GM12878 (cell line): ENCODE data around the gene UFC1. TPM values are rescaled to one million over a fixed set of nuclear protein-coding genes. Genes with fewer than 3 reads are reported as not detected.

Experiments used
- CBX5 ChIP-seq: sonication (generic); IDR thresholded peaks from 2 replicates; pipeline ENCODE4 v1.6.1; 2016; ENCODE audit warnings: low read depth, moderate library complexity, mild to moderate bottlenecking, inconsistent platforms
- CHD1 ChIP-seq: IDR thresholded peaks from 2 replicates; pipeline ENCODE4 v1.6.1; 2012; ENCODE audit warnings: low read depth, low read length, improper control_type of control experiment
- CHD2 ChIP-seq: IDR thresholded peaks from 2 replicates; pipeline ENCODE4 v1.6.1; 2011; ENCODE audit warnings: low read depth, low read length, improper control_type of control experiment, borderline replicate concordance
- CREB1 ChIP-seq: IDR thresholded peaks from 2 replicates; pipeline ENCODE4 v1.6.1; 2012; ENCODE audit warnings: low read depth, mild to moderate bottlenecking, inconsistent platforms
- DPF2 ChIP-seq: fragments of 450-650 bp; IDR thresholded peaks from 2 replicates; pipeline ENCODE4 v1.6.1; 2017; ENCODE audit warnings: mild to moderate bottlenecking
- ESRRA ChIP-seq: IDR thresholded peaks from 2 replicates; pipeline ENCODE4 v1.6.1; 2012; ENCODE audit warnings: mild to moderate bottlenecking, low read length, improper control_type of control experiment
- ETV6 ChIP-seq, 2 experiments: fragments of 450-650 bp in 1 of 2; IDR thresholded peaks in 1 of 2; conservative IDR thresholded peaks in 1 of 2; 2 replicates each; pipeline ENCODE4 v1.6.1; 2014; ENCODE audit warnings: antibody characterized with exemption in 1 of 2, borderline replicate concordance in 1 of 2, low read depth in 1 of 2, mild to moderate bottlenecking in 1 of 2, moderate library complexity in 1 of 2
- FOS ChIP-seq: IDR thresholded peaks from 3 replicates; pipeline ENCODE4 v1.6.1; 2011; ENCODE audit warnings: borderline replicate concordance; ENCODE audit not compliant: insufficient read length; ENCODE audit errors: extremely low read depth
- HCFC1 ChIP-seq: fragments of 150-350 bp; IDR thresholded peaks from 2 replicates; pipeline ENCODE4 v1.6.1; 2014; ENCODE audit warnings: low read length
- HDAC6 ChIP-seq: fragments of 200-600 bp; sonication (generic); IDR thresholded peaks from one replicate; pipeline ENCODE4 v1.8.0; 2017; ENCODE audit warnings: antibody characterized with exemption; ENCODE audit not compliant: unreplicated experiment
- MEF2A ChIP-seq: IDR thresholded peaks from 2 replicates; pipeline ENCODE4 v1.6.1; 2011; ENCODE audit warnings: low read depth, mild to moderate bottlenecking, low read length, moderate library complexity; ENCODE audit not compliant: insufficient read depth
- NBN ChIP-seq: fragments of 450-650 bp; IDR thresholded peaks from 2 replicates; pipeline ENCODE4 v1.6.1; 2016
- NFYB ChIP-seq: IDR thresholded peaks from 2 replicates; pipeline ENCODE4 v1.6.1; 2011; ENCODE audit warnings: low read depth, mild to moderate bottlenecking, low read length, improper control_type of control experiment, moderate library complexity; ENCODE audit not compliant: insufficient read depth
- NR2C2 ChIP-seq: IDR thresholded peaks from 2 replicates; pipeline ENCODE4 v1.6.1; 2011; ENCODE audit warnings: borderline replicate concordance, low read depth; ENCODE audit not compliant: control insufficient read depth, insufficient read length
- NRF1 ChIP-seq: conservative IDR thresholded peaks from 2 replicates; pipeline ENCODE4 v1.6.1; 2011; ENCODE audit warnings: mild to moderate bottlenecking, low read depth, low read length, improper control_type of control experiment
- RAD21 ChIP-seq: IDR thresholded peaks from 2 replicates; pipeline ENCODE4 v1.6.1; 2011; ENCODE audit warnings: mild to moderate bottlenecking, low read depth, low read length, moderate library complexity; ENCODE audit not compliant: insufficient read depth
- RUNX3 ChIP-seq: IDR thresholded peaks from 2 replicates; pipeline ENCODE4 v1.6.1; 2012; ENCODE audit warnings: low read length, inconsistent platforms
- SMAD5 ChIP-seq: IDR thresholded peaks from 2 replicates; pipeline ENCODE4 v1.6.1; 2016; ENCODE audit warnings: antibody characterized with exemption, low read depth
- SMC3 ChIP-seq: IDR thresholded peaks from 2 replicates; pipeline ENCODE4 v1.6.1; 2011; ENCODE audit warnings: low read length, improper control_type of control experiment, borderline replicate concordance
- STAT3 ChIP-seq: IDR thresholded peaks from 2 replicates; pipeline ENCODE4 v1.6.1; 2011; ENCODE audit warnings: low read depth, low read length, improper control_type of control experiment
- SUZ12 ChIP-seq: fragments of 200-600 bp; sonication (generic); IDR thresholded peaks from one replicate; pipeline ENCODE4 v1.6.1; 2018; ENCODE audit warnings: antibody characterized with exemption, mild to moderate bottlenecking; ENCODE audit not compliant: unreplicated experiment
- ZBTB4 ChIP-seq: fragments of 450-650 bp; formaldehyde crosslinking; IDR thresholded peaks from 2 replicates; pipeline ENCODE4 v1.4.0; 2022; ENCODE audit warnings: mild to moderate bottlenecking, moderate library complexity
- ZNF622 ChIP-seq: fragments of 450-650 bp; IDR thresholded peaks from 2 replicates; pipeline ENCODE4 v1.6.1; 2017; ENCODE audit warnings: mild to moderate bottlenecking, inconsistent platforms
- polyA plus RNA-seq, 11 experiments: library from polyadenylated mRNA; depleted of rRNA in 4 of 11; unstranded in 6 of 11; stranded (reverse) in 5 of 11; fragments of >200 nt; fragmentation: Nextera tagmentation in 4 of 11; fragmentation: Illumina TruSeq in 1 of 11; extraction: Ambion mirVana in 4 of 11; extraction: Trizol in 1 of 11; gene quantifications; 1 replicate in 1 of 11; 2 replicates in 10 of 11; pipeline versions ENCODE4 v1.2.1 to v1.2.3, GENCODE V29; 2011 to 2016; ENCODE audit warnings: inconsistent platforms in 2 of 11, missing spikeins in 2 of 11, low read depth in 1 of 11
- total RNA-seq, 4 experiments: library from RNA; depleted of rRNA in 3 of 4; stranded (reverse); fragments of >200 nt in 3 of 4; fragmentation: Illumina TruSeq in 1 of 4; extraction: Trizol in 1 of 4; gene quantifications; 2 replicates each; pipeline versions ENCODE4 v1.2.1 to v1.2.3, GENCODE V29; 2013 to 2021
- TF ChIP-seq, protein P1 (sequence below): IDR thresholded peaks from 2 replicates; pipeline ENCODE4 v1.6.1; 2012; ENCODE audit warnings: low read depth, low read length, improper control_type of control experiment
- TF ChIP-seq, protein P2 (sequence below): IDR thresholded peaks from 2 replicates; pipeline ENCODE4 v1.6.1; 2012; ENCODE audit warnings: mild to moderate bottlenecking, low read depth, low read length

UFC1 gene
- total and polyA plus RNA-seq, 10 of the 15 experiments (the other 5 are each of a cell fraction or from before 2014, with no cell fraction given) = 95.9 to 239 (median 151) TPM

DNA sequence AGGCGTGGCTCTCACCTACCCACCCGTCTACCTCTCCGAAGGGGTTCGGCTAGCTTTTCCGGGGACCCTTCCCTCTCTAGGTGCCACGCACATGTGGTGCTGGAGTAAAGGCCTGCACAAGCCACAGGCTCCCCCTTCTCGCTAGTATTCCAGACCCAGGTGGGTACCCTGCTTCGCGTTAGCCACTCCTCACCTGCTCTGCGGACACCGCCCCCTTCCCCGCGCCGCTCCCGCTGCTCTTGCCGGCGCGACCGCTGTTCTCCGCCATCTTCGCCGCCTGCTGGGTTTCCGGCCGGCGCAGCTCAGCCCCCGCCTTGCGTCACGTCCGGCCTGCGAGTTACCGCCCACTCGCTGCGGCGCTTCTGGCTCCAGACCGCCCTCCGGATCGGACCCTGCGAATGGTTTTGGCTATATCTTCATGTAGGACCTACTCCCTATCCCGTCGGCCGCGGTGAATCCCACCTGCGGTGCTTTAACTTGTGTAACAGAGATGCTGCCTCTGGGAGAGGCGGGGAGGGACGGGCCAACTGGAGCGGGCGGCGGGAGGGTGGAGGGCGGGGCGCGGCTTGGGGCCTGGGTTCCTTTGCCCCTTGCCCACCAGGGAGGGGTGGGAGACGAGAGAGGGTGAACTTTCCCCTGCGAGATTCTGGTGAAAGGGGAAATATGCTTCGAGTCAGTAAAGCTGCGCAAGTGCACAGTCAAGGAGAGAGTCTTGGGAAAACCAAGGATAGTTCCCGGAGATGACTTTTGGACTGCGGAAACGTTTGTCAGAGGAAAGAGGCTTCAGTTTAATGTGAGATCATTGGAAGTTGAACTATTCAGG is 35.8 kb upstream of the UFC1 start, which contains the start of the genes NIT1 and PFDN2 (continued):
- TF ChIP-seq ZBTB4 (CRISPR knock-in tag) = no peak
- no peak for TF ChIP-seq CHD1
- TF ChIP-seq STAT3 = no peak
- TF ChIP-seq ZNF622 = no peak
- peak; percentile 92 for TF ChIP-seq CREB1
- TF ChIP-seq, protein P1, sequence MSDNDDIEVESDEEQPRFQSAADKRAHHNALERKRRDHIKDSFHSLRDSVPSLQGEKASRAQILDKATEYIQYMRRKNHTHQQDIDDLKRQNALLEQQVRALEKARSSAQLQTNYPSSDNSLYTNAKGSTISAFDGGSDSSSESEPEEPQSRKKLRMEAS = no peak
- no peak for TF ChIP-seq ETV6 (conservative IDR thresholded peaks at IDR 0.05 in 1 of 2, IDR thresholded peaks at IDR 0.05 in 1 of 2; ENCODE audit: borderline replicate concordance in 1 of 2, low read depth in 1 of 2)
- no peak for TF ChIP-seq SMC3
- TF ChIP-seq RAD21 = no peak
- TF ChIP-seq NBN = peak; percentile 75
- no peak for TF ChIP-seq NFYB
- TF ChIP-seq, protein P2, sequence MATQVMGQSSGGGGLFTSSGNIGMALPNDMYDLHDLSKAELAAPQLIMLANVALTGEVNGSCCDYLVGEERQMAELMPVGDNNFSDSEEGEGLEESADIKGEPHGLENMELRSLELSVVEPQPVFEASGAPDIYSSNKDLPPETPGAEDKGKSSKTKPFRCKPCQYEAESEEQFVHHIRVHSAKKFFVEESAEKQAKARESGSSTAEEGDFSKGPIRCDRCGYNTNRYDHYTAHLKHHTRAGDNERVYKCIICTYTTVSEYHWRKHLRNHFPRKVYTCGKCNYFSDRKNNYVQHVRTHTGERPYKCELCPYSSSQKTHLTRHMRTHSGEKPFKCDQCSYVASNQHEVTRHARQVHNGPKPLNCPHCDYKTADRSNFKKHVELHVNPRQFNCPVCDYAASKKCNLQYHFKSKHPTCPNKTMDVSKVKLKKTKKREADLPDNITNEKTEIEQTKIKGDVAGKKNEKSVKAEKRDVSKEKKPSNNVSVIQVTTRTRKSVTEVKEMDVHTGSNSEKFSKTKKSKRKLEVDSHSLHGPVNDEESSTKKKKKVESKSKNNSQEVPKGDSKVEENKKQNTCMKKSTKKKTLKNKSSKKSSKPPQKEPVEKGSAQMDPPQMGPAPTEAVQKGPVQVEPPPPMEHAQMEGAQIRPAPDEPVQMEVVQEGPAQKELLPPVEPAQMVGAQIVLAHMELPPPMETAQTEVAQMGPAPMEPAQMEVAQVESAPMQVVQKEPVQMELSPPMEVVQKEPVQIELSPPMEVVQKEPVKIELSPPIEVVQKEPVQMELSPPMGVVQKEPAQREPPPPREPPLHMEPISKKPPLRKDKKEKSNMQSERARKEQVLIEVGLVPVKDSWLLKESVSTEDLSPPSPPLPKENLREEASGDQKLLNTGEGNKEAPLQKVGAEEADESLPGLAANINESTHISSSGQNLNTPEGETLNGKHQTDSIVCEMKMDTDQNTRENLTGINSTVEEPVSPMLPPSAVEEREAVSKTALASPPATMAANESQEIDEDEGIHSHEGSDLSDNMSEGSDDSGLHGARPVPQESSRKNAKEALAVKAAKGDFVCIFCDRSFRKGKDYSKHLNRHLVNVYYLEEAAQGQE = 0 out of 2 replicates have a peak, but pooled peaks have one; percentile 47
- no peak for TF ChIP-seq CBX5
- TF ChIP-seq CHD2 = 0 out of 2 replicates have a peak, but pooled peaks have one; percentile 67
- no peak for TF ChIP-seq SUZ12
- peak; percentile 44; the same call in 1 of the 2 replicates for TF ChIP-seq HCFC1
- TF ChIP-seq SMAD5 = 0 out of 2 replicates have a peak, but pooled peaks have one; percentile 59
- peak; percentile 57; the same call in 1 of the 2 replicates for TF ChIP-seq DPF2
- no peak for TF ChIP-seq NR2C2
- TF ChIP-seq FOS = no peak
- TF ChIP-seq MEF2A = no peak
- TF ChIP-seq HDAC6 = no peak
- TF ChIP-seq ESRRA = no peak
- peak; percentile 24 for TF ChIP-seq RUNX3
- TF ChIP-seq NRF1 = no peak
